Measurements from ENCODE around the gene SYT1.

Gene SYT1

DNA sequence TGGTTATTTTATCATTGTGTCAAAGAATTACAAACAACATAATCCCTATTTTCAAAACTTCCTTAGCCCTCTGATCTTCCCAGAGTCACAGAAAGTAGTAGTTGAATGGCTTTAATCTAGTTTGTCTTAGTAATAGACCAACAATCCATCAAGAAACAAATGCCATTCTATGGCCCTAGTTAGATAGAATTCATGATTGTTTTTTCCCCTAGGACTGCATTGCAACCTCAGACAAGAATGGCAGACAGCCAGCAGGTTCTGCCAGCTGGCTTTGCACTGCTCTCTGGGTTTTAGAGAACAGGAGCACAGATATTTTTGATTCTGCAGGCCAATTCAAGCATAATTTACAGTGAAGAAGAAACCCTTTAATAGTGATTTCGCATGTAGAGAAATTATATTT is 33.8 kb downstream of the SYT1 start:
- peak; percentile 84 for DNase-seq

DNA sequence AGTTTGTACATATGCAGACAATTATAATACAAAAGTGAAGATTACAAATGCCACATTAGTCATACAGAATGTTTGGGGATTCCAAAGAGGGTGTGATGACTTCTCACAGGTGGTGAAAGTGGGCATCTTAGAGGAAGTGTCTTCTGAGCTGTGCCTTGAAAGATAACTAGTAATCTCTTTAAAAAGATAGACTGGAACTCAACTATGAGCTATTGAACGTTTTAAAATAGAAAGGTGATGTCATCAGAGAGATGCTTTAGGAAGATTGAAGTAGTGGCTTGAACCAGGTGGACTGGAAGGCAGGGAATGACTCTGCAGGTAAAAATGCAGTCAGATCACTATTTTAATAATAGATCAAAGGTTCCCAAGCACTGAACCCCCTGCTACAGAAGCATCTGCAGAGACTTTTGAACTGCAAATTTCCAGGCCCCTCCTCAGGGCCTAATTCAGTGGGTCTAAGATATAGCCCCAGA is 50.3 kb downstream of the SYT1 start:
- DNase-seq: no peak

DNA sequence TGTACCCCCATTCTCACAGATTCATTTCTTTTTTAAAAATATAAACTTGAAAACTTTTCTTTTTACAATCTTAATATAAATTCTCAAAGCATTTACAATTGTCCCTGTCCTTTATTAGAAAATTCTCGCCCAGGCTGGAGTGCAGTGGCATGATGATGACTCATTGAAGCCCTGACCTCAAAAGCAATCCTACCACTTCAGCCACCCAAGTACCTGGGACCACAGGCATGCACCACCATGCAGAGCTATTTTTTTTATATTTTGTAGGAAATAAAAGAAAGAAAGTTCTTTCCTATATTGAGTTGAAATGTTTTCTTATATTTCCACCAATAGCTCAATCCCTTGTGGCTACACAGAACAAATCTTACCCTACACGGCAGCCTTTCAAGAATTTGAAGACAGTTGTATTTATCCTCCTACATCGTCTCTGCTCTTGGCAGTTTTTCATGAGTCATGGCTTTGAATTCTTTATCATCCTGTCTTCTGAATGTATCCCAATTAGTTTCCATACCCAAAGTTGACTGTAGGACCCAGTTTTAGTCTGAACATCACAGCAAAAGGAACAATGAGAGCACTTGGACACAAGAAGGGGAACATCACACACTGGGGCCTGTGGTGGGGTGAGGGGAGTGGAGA is 52.4 kb downstream of the SYT1 start:
- no peak for DNase-seq

DNA sequence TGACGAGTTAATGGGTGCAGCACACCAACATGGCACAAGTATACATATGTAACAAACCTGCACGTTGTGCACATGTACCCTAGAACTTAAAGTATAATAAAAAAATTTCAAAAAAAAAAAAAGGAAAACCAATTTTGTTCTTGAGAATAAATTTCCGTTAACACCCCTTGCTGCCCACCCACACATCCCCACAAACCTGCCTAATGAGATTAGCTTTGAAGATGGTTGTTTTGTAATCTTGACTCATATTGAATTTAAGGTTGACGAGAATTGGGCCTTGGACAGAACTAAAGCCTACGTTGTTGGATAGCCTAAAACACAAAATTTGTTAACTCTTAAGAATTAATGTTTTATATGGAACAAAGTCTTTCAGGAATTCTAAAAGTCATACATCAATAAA is 52.9 kb downstream of the SYT1 start:
- DNase-seq: no peak

DNA sequence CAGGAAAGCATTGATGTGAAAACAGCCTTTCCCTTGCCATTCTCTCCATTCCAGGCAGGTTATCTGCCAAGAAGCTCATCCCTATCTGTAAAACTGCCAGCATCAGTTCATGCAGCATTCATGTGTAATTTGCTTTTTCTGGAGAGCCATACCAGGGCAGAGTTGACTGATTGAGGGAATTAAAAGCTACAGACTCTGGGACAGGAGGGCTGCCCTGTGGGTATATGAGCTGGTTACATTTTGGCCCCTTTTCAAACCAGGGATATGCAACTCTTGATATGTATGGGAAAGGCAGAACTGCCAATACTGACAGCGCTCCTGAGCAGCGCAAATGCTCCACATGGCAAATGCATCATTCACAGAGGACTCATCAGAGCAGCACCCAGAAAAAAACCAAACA is 53.7 kb downstream of the SYT1 start:
- no peak for DNase-seq

DNA sequence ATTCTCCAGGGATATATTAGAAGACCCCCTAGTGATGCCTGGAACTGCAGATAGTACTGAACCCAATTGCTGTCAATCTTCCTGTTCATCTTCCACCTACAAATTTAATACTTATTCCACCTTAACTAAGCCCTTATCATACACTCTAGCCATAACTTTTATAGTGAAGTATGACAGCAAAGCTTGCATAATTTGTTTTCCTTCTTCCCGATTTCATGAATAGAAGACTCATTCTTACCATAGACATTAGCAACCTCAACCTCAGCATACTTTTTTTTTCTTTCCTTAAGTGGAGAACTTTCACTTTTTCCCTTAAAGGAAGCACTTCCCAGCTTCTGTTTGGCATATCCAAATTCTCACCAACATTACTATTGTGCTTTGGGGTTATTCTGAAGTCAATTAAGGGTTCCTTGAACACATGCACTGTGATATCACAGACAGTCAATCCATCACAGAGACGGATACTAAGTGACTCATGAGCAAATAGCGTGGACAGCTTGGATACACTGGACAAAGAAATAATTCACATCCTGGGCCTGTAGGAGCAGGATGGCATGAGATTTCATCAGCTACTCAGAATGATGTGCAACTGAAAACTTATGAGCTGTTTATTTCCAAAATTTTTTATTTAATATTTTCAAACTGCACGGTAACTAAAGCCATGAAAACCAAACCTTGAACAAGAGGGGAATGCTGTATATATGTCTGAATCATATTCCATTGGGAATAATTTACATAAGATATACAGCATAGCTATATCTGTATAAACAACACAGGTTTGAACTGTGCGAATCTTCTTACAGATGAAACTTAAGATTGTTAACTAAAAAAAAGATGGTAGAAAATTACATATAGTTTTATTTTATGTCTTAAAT is 63.9 kb downstream of the SYT1 start:
- no peak for DNase-seq

DNA sequence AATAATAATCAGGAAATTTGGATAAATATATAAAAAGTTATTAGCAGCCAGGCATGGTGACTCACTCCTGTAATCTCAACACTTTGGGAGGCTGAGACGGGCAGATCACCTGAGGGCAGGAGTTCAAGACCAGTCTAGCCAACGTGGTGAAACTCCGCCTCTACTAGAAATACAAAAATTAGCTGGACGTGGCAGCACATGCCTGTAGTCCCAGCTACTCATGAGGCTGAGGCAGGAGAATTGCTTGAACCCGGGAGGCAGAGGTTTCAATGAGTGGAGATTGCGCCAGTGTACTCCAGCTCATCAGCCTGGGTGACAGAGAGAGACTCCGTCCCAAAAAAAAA is 64.5 kb downstream of the SYT1 start:
- no peak for DNase-seq

DNA sequence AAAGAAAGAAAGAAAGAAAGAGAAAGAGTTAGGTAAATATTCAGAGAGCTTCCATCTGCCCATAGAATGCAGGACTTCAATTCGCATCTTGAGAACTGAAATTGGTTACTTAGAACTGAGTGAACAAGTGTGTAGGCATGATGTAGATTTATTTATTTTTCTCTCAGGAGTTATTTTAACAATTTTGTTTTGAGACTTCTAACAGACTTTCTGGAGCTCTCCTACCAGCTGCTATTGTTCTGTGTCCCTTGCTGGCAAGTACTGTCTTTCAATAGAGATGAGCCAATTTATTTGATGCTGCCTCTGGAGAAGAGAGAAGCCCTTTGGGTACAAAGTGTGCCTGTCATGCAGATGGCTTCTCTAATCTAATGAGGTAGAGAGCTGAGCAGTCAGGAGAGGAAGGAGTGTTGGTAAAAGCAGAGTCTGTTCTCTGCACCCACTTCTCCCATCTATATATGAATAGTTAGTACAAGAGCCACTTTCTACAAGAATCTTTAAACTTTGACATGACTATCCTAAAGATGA is 67.0 kb downstream of the SYT1 start:
- peak; percentile 14 for DNase-seq

DNA sequence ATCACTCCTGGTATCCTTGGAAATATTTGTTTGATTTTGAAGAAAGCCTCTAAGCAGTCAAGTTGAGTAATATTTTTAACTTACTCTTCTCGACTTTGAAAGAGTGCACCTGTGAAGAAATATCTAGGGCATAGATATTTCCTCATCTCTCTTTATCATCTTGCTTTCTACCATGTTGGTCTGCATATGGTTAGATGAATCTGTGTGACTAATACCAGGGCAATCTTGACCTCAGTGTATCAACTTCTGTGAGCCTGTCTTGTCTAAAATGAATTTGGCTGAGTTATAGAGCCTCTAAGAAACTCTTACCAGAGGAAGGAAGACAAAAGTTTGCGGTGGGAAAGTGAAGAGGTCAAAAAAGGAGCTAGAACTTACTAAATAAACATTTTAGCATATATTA is 68.4 kb downstream of the SYT1 start:
- DNase-seq: no peak

DNA sequence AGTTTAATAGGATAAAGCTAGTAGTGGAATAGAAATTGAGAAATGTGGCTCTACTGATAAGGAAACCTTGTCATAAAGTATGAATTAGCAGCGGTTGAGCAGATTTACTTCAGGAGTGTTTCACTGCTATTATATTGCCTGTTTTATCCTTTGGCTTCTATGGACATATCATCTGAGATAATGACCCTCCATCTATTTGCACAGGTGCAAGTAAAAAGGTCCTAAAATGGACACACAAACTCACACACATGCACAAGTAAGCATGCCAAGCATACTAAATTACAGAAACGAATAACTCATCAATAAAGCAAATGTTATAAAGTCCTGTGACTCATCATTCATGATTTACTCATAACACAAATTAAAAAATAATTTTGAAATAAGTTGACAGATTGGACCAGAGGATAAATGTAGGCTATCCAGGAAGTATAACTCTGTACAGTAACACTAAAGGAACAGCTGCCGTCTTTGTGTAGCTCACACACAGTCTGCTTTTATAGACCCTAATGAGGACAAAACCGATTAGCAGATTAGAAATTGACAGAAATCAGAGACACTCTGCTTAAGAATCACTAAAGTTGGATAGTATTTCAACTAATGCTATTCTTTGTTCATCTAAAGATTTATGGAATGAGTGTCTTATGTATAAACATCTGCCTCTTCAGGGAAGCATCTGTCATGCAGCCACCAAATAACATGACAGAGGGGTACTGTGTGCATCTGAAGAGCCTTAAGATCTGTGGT is 73.9 kb downstream of the SYT1 start:
- peak; percentile 96 for DNase-seq

DNA sequence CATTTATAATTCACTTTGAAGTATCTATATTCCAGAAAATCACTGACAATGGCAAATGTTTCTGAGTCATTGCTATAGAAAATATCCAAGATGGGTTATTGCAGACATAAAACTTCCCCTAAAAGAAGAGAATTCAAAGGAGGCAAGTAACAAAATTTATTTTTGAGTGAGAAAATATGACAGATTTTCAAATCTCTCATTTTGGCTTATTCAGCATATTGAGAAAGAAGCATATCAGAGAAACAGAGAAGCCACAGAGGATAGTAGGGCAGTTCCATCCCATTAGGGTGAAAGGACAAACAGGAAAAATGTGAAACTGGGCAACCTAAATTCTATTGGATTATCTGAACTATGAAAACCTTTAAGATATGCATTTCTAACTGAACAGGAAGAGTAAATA is 85.0 kb downstream of the SYT1 start:
- DNase-seq: no peak

DNA sequence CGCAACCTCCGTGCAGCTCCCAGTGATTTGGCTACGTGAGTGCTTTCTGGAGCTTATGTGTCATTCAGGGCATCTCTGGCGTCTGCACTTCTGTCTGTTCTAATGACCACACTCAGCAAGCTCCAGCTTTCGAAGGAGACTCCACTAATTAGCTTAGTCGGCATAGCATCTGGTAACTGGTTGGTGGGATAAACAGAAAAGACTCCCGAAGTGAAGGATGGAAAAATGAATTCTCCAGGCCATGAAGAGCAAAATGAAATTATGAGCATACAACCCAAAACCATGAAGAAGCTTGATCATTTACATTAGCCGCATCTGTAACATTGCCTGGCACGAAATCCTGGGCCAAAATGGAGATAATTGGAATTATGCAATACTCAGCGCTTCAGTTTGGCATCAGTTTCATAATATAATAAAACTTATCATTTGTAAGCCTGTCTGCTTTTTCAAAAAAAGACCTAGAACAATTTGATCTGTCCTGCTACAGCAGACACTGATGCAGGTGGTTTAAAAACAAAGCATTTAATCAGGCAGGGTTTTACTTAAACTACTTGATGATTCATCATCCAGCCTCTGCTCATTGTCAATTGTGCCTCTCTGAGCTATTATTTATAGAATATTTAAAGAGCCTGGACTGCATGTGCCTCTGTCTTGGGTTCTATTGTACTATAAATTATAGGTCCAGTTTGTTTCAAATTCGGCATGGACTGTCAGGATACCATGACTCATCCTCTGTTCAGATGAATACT is 87.4 kb downstream of the SYT1 start:
- peak; percentile 84 for DNase-seq

DNA sequence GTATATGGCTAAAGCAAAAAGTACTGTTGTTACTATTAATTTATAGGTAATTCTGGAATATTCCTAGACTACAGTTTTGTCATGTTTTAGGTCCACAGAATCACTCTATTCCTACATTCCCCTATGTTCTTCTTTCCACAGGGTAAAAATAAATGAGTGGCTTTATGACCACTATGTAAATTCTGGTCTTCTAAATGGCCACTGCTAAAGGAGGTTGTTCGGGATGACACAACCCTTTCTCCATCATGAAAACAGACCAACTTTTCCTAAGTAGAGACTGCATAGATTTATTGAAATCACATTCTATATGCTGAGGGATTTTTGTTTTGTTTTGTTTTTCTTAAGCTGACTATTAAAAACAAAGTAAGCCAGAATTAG is 88.0 kb downstream of the SYT1 start:
- no peak for DNase-seq

DNA sequence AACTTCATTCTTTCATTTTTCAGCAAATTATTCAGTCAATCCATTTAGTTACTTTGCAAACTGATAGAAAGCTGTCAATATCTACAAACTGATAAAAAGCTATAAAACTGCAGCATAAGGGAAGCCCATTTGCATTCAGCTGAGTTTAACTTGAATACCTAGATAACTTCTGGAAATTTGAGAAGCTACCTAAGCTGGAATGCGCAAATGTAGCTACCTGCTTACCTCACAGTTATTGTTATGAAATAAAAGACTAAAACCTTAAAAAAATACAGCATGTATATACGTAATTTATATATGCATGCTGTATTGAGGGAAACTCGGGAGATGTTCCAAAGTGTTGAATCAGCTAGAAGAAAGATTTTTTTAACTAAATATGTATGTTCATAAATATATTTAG is 94.4 kb downstream of the SYT1 start:
- DNase-seq: no peak

DNA sequence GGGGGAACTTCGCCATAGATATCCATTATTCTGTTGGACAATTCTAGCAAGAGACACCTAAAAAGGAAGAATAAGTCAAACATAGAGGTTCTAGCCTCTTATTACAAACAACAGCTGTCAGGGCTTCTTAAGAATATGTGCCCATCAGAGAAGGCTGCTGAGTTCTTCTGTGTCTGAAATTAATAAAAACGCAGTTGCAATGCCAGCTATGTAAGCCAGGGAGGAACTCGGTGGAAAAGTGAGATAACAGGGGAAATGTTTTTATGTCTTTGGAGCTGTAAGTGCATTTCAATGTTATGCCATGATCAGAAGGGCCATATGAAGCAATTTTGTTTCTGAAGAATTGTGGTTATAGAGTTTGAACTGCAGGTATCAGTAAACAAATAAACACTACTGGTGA is 95.0 kb downstream of the SYT1 start:
- no peak for DNase-seq

DNA sequence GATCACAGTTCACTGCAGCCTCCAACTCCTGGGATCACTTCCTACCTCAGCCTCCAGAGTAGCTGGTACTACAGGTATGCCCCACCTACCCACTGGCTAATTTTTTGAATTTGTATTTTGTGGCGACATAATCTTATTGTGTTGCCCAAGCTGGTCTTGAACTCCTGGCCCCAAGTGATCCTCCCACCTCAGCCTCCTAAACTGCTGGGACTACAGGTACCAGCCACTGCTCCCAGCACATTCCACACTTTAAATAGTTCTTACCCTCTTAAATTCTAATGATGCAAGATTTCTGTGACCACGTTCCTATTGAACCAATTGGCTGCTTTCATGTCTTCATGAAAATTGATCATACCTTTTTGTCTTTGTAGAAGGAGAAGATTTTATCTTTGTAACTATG is 96.6 kb downstream of the SYT1 start:
- no peak for DNase-seq

DNA sequence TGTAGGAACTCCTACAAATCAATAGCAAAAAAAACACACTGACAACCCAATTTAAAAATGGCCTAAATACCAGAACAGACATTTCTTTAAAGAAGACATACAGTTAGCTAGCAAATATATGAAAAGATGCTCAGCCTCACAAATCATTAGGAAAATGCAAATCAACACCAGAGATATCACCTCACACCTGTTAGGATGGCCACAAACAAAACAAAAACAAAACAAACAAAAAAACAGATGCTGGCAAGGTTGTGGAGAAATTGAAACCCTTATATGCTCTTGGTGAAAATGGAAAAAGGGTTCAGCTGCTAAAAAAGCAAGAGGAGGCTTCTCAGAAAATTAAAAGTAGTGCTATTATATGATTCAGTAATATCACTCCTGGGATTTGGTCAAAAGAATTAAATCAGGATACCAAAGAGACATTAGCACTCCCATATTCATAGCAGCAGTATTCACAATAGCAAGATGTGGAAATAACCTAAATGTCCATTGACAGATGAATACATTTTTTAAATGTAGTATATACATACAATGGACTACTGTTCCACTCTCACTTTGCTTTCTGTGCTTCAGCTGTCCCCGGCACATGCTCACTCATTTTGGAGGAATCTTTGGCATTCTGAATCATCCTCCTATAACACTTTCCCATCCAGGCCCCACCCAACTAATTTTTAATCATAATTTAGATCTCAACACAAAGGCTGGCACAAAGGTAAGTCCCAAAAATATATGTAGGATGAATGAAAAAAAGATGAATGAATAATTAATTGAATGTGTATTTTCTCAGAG is 99.1 kb downstream of the SYT1 start:
- no peak for DNase-seq

DNA sequence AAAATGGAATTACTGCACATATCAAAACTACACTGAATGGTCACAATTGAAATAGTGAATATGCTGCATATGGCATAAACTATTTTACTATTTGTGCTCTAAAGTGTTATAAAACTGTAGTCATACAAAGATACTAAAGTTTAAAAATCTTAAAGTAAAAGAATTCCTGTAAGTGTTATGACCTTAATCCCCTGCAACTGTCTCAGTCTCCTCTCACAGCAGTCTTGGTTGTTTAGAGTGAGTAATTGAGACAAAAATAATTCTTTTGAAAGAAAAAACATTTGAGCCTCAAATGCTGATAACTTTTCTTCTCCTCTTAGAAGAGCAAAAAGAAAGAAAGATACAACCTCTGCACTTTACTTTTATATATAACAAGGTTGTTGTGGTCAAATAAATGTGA is 99.9 kb downstream of the SYT1 start:
- DNase-seq: no peak

DNA sequence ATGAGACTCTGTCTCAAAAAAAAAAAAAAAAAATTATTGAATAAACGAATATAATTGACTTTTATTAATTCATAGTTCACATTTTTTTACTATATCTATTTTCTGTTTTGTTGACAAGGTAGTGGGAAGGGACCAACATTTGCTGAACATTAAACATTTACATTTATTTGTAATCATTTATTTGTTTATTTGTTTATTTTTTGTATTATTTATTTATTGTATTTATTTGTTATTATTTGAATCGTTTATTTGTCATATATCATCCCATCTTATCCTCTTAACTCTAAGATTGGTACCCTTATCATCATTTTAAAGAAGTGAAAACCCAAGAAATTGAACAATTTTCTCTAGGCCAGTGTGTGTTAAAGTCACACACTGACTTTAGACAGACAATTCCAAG is 101.5 kb downstream of the SYT1 start:
- DNase-seq: no peak

DNA sequence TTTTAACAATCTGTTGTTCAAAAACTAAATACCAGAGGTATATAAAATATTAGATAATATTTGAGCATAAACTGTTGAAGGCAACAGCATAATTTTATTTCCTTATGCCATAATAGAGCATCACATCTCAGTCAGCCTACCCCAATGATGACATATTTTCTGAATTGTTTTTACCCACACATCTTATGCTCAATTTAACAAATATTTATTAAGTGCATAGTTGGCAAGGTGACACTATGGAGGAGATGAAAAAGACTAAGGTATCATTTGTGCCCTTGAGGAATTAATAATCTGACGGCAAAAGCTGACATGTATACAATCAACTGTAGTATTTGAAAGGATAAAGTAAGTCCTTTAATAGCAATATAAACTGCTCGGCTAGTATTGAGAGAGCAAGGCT is 102.4 kb downstream of the SYT1 start:
- DNase-seq: no peak

DNA sequence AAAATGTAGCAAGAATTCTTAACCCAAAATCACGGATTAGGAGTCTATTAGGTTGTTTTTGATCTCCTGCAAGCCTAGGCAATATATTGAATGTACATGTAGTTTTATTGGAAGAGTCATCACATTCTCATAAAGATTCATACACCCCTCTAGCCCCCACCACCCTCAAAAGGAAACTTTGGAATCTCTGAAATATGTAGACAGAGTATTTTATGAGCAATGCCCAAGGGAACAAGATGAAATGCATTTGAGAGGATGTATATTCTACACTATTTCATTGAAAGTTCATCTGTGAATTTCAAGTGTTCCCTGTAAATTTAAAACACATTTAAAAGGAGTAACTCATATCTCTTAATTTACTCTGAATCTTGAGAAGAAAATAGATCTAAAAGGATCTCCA is 103.7 kb downstream of the SYT1 start:
- DNase-seq: no peak

DNA sequence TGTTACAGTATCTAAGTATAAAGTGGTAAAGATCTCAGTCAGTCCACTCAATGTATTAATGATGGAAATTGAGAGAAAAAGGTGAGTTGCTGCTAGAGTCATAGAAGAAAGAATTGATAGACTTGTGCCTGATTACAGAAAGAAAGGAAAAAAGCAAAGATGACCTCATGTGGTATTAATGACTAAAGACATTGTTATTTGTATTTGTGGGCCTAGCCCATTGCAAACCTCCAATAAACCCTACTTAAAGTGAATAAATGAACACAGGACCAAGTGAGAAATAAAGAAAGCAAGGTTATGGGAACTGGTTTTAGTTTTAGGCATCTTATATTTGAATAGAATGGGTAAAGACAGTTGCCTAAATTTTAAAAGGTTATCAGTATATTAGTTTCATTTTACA is 105.5 kb downstream of the SYT1 start:
- DNase-seq: no peak
